Hippocampal formation (tissue), 2 donors: ENCODE measurements around the gene PKP3.
"Not testable (repeated sequence)": the region's sequence is repeated elsewhere in the genome, so short reads cannot be mapped to it uniquely, and the experiment has no call there.

Source experiments
- DNase-seq, 2 donors: peaks; one replicate each; lab custom pipeline; 2025; lab: John Stamatoyannopoulos, UW

PKP3 gene

DNA sequence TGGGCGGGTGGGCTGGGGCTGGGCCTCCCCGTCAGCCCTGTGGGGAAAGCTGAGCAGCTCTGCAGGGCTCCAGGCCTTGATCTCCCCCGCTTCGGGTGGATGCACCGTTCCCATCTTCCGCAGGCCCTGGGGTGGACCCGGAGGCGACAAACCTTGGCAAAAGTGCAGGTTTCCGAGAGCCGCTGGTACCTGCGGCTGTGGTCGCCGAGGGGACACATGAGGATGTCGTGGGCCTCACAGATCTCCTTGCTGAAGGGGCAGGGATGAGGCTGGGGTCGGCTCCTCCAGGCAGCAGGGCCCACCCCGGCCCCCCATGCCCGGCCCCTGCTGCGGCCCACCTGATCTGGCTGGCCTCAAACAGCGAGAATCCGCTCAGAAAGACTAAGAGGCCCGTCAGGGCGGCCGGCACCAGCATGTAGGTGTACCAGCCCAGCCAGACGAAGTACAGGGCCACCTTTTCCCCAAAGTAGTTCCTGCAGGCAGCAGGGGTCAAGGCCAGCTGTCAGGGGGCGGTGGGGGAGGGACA lies 36.0 kb downstream of the PKP3 start:
- no peak for DNase-seq

DNA sequence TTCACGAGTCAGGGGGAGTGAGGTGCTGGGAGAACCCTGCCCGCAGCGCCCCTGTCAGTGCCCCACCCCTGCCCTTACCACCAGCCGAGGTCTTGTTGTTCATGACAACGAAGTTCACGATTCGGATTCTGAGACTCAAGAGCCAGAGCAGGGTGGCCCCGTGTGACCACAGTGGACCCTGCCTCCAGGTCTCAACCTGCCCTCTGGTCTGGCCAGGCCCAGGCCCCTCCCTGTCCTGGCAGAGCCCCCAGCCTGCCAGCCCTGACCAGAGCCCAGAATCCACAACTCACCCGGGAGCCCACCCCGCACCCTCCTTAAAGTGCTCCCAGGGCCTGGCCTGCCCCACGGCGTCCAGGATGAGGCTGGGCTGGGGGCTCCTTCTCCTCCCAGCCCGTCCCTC lies 37.9 kb downstream of the PKP3 start:
- no peak for DNase-seq

DNA sequence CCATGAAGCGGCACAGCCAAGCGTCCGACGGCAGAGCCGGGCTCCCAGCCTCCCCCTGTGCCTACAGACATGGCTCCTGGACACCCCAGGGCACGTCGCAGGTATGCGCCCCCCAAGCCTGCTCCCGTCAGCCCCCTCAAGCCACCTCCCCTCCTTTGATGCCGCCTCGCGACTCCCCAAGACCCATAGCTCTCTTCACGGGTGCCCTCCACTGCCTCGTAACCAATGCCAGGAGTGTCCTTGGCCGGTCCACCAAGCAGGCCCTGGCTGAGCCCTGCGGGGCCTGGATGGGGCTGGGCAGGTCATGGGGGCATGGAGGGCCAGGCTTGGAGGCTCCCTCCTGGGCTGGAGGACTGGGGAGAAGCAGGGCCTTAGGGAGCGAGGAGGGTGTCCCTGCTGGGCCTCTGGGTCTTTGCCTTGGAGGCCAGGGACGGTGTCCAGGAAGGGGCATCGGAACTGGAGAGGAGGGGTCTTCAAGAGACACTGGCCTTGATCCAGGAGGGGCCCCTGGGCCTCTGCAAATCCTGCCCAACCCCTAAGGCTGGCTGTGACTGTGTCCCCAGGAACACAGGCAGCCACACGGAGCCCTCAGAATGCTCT lies 38.6 kb downstream of the PKP3 start:
- DNase-seq, result no peak

DNA sequence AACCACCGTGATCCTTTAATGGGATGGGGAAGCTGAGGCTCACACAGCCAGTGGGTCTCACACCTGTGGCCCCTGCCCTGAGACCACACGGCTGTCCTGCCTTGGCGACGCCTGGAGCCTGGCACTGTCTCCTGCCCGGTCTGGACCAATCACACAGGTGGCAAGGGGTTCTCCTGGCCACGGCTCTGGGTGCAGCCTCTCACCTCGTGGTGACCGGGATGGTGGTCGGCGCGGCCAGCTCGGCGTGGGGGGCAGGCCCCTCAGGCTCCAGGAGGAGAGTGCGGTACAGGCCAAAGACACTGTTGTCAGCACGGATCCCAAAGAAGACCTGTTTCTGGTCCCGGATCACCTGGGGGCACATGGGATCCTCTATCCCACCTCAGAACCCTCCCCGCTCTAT lies 39.1 kb downstream of the PKP3 start:
- DNase-seq, result no peak

GRCh38 chr11:433641-434040 lies 39.6 kb downstream of the PKP3 start:
- DNase-seq, result no peak

DNA sequence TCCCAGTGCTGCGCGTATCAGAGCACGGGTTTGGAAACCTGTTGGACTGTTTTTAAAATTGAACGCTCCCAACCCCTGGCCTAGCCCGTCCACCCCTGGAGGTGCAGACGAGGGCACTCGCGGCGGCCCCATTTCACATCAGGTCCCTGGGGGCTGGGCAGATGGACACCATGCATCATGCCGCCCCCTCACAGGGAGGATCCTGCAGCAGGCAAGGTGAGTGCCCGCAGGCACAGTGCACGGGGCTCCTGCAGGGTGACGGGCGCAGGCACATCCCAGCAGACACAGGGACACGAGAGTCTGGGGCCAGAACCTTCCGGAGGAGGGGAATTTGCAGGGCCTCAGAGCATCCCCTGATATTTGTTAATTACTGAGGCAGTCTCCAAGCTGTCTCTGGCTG lies 40.5 kb downstream of the PKP3 start:
- no peak for DNase-seq

GRCh38 chr11:434999-435740 lies 41.2 kb downstream of the PKP3 start:
- not testable (repeated sequence) for DNase-seq

DNA sequence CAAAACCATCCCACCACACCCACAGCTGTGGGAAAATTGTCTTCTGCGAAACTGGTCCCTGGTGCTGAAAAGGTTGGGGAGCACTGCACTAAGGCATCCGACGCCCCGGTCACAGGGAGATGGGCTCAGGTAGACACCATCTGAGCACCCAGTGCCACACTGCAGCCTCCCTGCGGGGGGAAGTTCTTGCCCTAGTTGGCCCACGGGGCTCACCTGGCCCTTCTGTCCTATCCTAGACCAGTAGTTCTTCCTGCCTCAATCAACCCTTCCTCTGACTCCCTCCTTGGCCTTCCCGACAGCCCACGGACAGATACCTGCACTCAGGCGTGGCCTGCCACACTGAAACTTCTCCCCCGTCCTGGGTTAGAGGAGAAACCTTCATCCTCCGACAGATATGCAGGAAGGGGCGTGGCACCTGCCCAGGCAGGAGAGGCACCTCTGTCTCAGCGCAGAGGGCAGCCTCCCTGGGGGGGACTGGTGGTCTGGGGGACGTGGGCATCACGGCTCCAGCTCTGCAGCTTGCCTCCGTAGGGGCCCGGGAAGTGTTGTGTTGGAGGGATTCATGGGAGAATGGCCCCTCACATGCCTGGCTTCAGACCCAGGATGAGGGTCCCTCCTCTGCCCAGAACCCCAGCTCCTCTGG lies 43.3 kb downstream of the PKP3 start:
- no peak for DNase-seq

GRCh38 chr11:438101-438844 lies 44.3 kb downstream of the PKP3 start:
- DNase-seq, result no peak

DNA sequence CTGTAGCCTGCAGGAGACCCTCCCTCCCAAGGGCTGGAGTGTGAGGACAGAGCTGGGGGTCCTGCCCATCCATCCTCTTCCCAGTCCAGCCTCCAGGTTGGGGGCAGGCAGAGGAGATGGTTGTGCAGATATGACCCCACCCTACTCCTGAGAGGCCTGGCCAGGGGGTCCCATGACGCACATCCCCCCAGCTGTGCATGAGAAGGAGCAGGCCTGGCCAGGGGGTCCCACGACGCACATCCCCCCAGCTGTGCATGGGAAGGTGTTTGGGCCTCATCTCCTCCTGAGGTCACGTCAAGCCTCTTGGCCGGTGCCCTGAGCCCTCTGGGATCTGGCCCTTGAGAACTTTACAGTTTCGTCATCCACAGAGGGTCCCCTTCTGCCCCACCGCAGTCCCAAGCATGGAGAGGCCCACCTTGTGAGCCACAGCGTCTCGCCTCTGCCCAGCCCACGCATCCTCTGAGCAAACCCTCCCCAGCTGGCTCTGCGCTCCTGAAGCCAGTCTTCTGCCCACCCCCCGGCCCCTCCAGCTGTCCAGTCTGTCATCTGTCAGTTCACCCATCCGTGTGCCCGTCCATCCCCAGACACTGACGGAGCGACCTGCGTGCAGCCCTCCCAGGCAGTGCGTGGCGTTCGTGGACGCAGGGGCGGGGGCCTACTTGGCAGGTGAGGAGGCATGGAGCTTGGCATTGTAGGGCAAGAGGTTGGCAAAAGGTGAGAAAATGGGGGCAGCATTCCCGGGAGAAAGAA lies 45.5 kb downstream of the PKP3 start:
- no peak for DNase-seq

- DNase-seq, result no peak
Measured at GRCh38 chr11:440065-441042, 46.3 kb downstream of the PKP3 start.

- DNase-seq, result no peak
Measured at GRCh38 chr11:441043-441417, 47.0 kb downstream of the PKP3 start.

GRCh38 chr11:441418-442274 lies 47.6 kb downstream of the PKP3 start, which contains the start of gene ANO9:
TSS of gene ANO9 (minus strand) at chr11:442011. CDS start at chr11:441926, 85 bp downstream.
- no peak for DNase-seq

DNA sequence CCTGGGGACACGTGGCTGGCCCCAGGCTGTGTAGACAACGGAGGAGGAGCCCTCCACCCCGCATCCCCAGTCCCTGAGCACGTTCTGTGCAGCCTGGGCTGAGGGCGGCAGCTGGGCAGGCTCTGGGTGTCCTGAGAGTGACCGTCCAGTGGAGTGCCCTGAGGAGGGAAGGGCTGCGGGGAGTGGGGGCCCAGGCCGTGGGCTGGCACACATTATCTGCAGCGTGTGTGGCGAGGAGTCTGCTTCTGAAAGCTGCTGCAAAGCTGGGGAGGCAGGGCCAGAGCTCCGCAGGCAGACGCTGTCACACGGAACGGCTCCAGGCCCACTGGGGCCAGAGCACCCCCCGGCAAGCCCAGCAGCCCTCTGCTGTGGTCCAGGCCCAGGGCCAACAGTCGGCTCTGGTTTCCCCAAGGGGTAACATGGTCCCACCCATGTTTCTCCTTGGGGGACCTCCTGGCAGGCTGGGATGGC lies 48.6 kb downstream of the PKP3 start:
- no peak for DNase-seq

- DNase-seq, result no peak
Measured at GRCh38 chr11:443542-444199, 49.7 kb downstream of the PKP3 start.

DNA sequence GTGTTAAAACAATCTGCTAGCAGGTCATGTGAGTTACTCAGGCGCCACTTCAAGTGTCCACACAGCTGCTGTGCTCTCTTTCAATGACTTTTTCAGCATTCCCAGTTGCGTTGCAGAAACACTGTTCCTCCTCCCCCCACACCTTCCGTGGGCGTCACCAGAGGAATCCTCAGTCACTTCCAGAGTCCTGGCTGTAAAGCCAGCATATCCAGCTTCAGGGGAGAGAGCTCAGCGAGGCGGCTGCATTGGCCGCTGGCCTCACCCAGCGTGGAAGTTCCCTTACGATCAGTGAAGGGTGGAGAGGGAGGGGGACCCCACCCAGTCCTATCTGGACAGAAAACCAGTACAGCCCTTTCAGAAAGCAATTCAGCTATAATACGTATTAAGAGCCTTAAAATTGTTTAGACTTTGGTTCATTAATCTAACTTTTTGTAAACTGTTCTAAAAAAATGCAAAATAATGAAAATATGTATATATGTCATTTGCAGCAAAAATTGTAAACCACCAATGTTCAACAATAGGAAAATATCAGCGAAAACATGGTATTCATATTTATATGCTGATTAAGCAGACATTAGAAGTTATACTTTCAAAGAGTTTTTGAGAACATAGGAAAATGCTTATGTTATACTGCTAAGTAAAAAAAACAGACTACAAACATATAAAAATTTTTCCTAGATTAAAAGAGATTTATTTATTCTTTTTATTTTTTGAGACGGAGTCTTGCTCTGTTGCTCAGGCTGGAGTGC lies 50.6 kb downstream of the PKP3 start:
- DNase-seq, result no peak

- DNase-seq, result no peak
Measured at GRCh38 chr11:445765-446588, 52.0 kb downstream of the PKP3 start.
